ENCODE data around the gene IARS1. TPM values are rescaled to one million over a fixed set of nuclear protein-coding genes. Genes with fewer than 3 reads are reported as not detected.
A peak's percentile ranks its signal among the peaks of the same experiment; 100 is the strongest.

IARS1 gene
- 180 and 260 TPM in 2 replicates for total RNA-seq (ENCODE audit: low replicate concordance)

GRCh38 chr9:92293452-92294296, at the start of gene IARS1:
TSS of gene IARS1 (minus strand) at chr9:92293697. CDS start at chr9:92289419, 4,278 bp downstream.
- H4K20me1 ChIP-seq (ENCODE audit: low read depth), result no peaks in the 10 kb centered on the region
- H2AFZ ChIP-seq (replicated peaks), result peak within 1 kb of the TSS; percentile 97
- Mint-ChIP-seq H3K27ac (peak within 1 kb of the TSS; percentile 98), H3K36me3 (peaks cover 21% of the 10 kb centered on the region), H3K9me3 (no peaks in the 10 kb centered on the region), H3K4me3 (peak within 1 kb of the TSS; percentile 99), H3K27me3 (ENCODE audit: insufficient read depth, low read depth) (peaks cover 2% of the 10 kb centered on the region), H3K4me1 (peaks cover 23% of the 10 kb centered on the region)
- H3K4me1 ChIP-seq, result peaks cover 14% of the 10 kb centered on the region
- H3F3A ChIP-seq (ENCODE audit: low read depth), result peaks cover 17% of the 10 kb centered on the region
- no peak for TF ChIP-seq EZH2phosphoT487 (IDR thresholded peaks at IDR 0.05)
- no peak for TF ChIP-seq EZH2 (IDR thresholded peaks at IDR 0.05)
- TF ChIP-seq CTCF (IDR thresholded peaks at IDR 0.05), result peak; percentile 43
- H3K27ac ChIP-seq, result peak within 1 kb of the TSS; percentile 35
- DNase-seq (ENCODE audit: low spot score), result peak; percentile 97
- H3K4me2 ChIP-seq, result peak within 1 kb of the TSS; percentile 99
- no peaks in the 10 kb centered on the region for H3K9me3 ChIP-seq (ENCODE audit: low read depth)
- H3K36me3 ChIP-seq, result no peaks in the 10 kb centered on the region
- H3K79me2 ChIP-seq (ENCODE audit: low read depth), result peaks cover 55% of the 10 kb centered on the region
- H3K9ac ChIP-seq, result peak within 1 kb of the TSS; percentile 89
- H3K27me3 ChIP-seq, result no peaks in the 10 kb centered on the region
- peak within 1 kb of the TSS; percentile 88 for H3K4me3 ChIP-seq

- no peak overlapping the region for H2AFZ ChIP-seq (replicated peaks)
- H3K4me1 Mint-ChIP-seq, result no peaks in the 10 kb centered on the region
- no peaks in the 10 kb centered on the region for H3K9me3 Mint-ChIP-seq
- no peaks in the 10 kb centered on the region for H3K36me3 ChIP-seq
- no peak overlapping the region for H3K9ac ChIP-seq
- no peak for DNase-seq (ENCODE audit: low spot score)
- no peak overlapping the region for H3K4me3 Mint-ChIP-seq
- H3K27ac ChIP-seq, result no peak overlapping the region
- H3F3A ChIP-seq (ENCODE audit: low read depth), result no peaks in the 10 kb centered on the region
- H3K4me1 ChIP-seq, result no peaks in the 10 kb centered on the region
- TF ChIP-seq EZH2 (IDR thresholded peaks at IDR 0.05), result no peak
- TF ChIP-seq CTCF (IDR thresholded peaks at IDR 0.05), result no peak
- no peak for TF ChIP-seq EZH2phosphoT487 (IDR thresholded peaks at IDR 0.05)
- no peaks in the 10 kb centered on the region for H3K27me3 ChIP-seq
- peaks cover 2% of the 10 kb centered on the region for H3K36me3 Mint-ChIP-seq
- no peak overlapping the region for H3K27ac Mint-ChIP-seq
- H4K20me1 ChIP-seq (ENCODE audit: low read depth), result no peaks in the 10 kb centered on the region
- no peaks in the 10 kb centered on the region for H3K79me2 ChIP-seq (ENCODE audit: low read depth)
- no peaks in the 10 kb centered on the region for H3K27me3 Mint-ChIP-seq (ENCODE audit: insufficient read depth, low read depth)
- H3K4me3 ChIP-seq, result no peak overlapping the region
- no peaks in the 10 kb centered on the region for H3K9me3 ChIP-seq (ENCODE audit: low read depth)
- no peak overlapping the region for H3K4me2 ChIP-seq
Measured at GRCh38 chr9:92342825-92343488, 49.5 kb upstream of the IARS1 start.

GRCh38 chr9:92341578-92341977, 48.1 kb upstream of the IARS1 start:
- H2AFZ ChIP-seq (replicated peaks), result no peak overlapping the region
- H3K27ac Mint-ChIP-seq, result no peak overlapping the region
- no peaks in the 10 kb centered on the region for H3K9me3 Mint-ChIP-seq
- no peak overlapping the region for H3K9ac ChIP-seq
- no peaks in the 10 kb centered on the region for H3K9me3 ChIP-seq (ENCODE audit: low read depth)
- no peaks in the 10 kb centered on the region for H3K27me3 ChIP-seq
- no peak for DNase-seq (ENCODE audit: low spot score)
- no peaks in the 10 kb centered on the region for H3K36me3 ChIP-seq
- H3K4me3 Mint-ChIP-seq, result no peak overlapping the region
- H3K27ac ChIP-seq, result no peak overlapping the region
- H3K4me3 ChIP-seq, result no peak overlapping the region
- no peaks in the 10 kb centered on the region for H3F3A ChIP-seq (ENCODE audit: low read depth)
- peaks cover 2% of the 10 kb centered on the region for H3K36me3 Mint-ChIP-seq
- H3K4me1 ChIP-seq, result no peaks in the 10 kb centered on the region
- TF ChIP-seq CTCF (IDR thresholded peaks at IDR 0.05) (no peak), EZH2phosphoT487 (IDR thresholded peaks at IDR 0.05) (no peak), EZH2 (IDR thresholded peaks at IDR 0.05) (no peak)
- H3K4me2 ChIP-seq, result no peak overlapping the region
- no peaks in the 10 kb centered on the region for H4K20me1 ChIP-seq (ENCODE audit: low read depth)
- no peaks in the 10 kb centered on the region for H3K27me3 Mint-ChIP-seq (ENCODE audit: insufficient read depth, low read depth)
- no peaks in the 10 kb centered on the region for H3K79me2 ChIP-seq (ENCODE audit: low read depth)
- H3K4me1 Mint-ChIP-seq, result no peaks in the 10 kb centered on the region
